ENCODE results near the gene RAPGEF2.

The RAPGEF2 gene

GRCh38 chr4:159398236-159398638 is 295.4 kb downstream of the RAPGEF2 start:
- H3K4me3 ChIP-seq (ENCODE audit: low read depth, low read length), result no peak overlapping the region
- no peak for DNase-seq (ENCODE audit: low read depth)
- TF ChIP-seq MYC (IDR thresholded peaks at IDR 0.05; ENCODE audit: low read depth, low read length), result no peak
- no peak for TF ChIP-seq CTCF (IDR thresholded peaks at IDR 0.05; ENCODE audit: low read depth, low read length)
- no peak for TF ChIP-seq MAX (IDR thresholded peaks at IDR 0.05; ENCODE audit: low read depth, low read length)
- no peak for TF ChIP-seq POLR2A (IDR thresholded peaks at IDR 0.05; ENCODE audit: extremely low read depth, insufficient read length)

GRCh38 chr4:159400558-159401225 is 297.8 kb downstream of the RAPGEF2 start:
- peak; percentile 3 for DNase-seq (ENCODE audit: low read depth)
- no peak overlapping the region for H3K4me3 ChIP-seq (ENCODE audit: low read depth, low read length)
- TF ChIP-seq CTCF (IDR thresholded peaks at IDR 0.05; ENCODE audit: low read depth, low read length) (no peak), POLR2A (IDR thresholded peaks at IDR 0.05; ENCODE audit: extremely low read depth, insufficient read length) (no peak), MAX (IDR thresholded peaks at IDR 0.05; ENCODE audit: low read depth, low read length) (no peak), MYC (IDR thresholded peaks at IDR 0.05; ENCODE audit: low read depth, low read length) (no peak)

- no peak for TF ChIP-seq CTCF (IDR thresholded peaks at IDR 0.05; ENCODE audit: low read depth, low read length)
- no peak for TF ChIP-seq POLR2A (IDR thresholded peaks at IDR 0.05; ENCODE audit: extremely low read depth, insufficient read length)
- no peak for TF ChIP-seq MYC (IDR thresholded peaks at IDR 0.05; ENCODE audit: low read depth, low read length)
- TF ChIP-seq MAX (IDR thresholded peaks at IDR 0.05; ENCODE audit: low read depth, low read length), result no peak
- DNase-seq (ENCODE audit: low read depth), result no peak
- no peak overlapping the region for H3K4me3 ChIP-seq (ENCODE audit: low read depth, low read length)
Observed at GRCh38 chr4:159401226-159401712, 298.4 kb downstream of the RAPGEF2 start.

GRCh38 chr4:159401791-159402380 is 299.0 kb downstream of the RAPGEF2 start:
- TF ChIP-seq CTCF (IDR thresholded peaks at IDR 0.05; ENCODE audit: low read depth, low read length) (no peak), POLR2A (IDR thresholded peaks at IDR 0.05; ENCODE audit: extremely low read depth, insufficient read length) (no peak), MYC (IDR thresholded peaks at IDR 0.05; ENCODE audit: low read depth, low read length) (no peak), MAX (IDR thresholded peaks at IDR 0.05; ENCODE audit: low read depth, low read length) (no peak)
- no peak for DNase-seq (ENCODE audit: low read depth)
- no peak overlapping the region for H3K4me3 ChIP-seq (ENCODE audit: low read depth, low read length)

All from NB4 (cell line).